ENCODE results near the gene ATP13A5. TPM values are rescaled to one million over a fixed set of nuclear protein-coding genes. Genes with fewer than 3 reads are reported as not detected.
A peak's percentile ranks its signal among the peaks of the same experiment; 100 is the strongest.

Gene ATP13A5
- total RNA-seq, 1 donor = not detected

DNA sequence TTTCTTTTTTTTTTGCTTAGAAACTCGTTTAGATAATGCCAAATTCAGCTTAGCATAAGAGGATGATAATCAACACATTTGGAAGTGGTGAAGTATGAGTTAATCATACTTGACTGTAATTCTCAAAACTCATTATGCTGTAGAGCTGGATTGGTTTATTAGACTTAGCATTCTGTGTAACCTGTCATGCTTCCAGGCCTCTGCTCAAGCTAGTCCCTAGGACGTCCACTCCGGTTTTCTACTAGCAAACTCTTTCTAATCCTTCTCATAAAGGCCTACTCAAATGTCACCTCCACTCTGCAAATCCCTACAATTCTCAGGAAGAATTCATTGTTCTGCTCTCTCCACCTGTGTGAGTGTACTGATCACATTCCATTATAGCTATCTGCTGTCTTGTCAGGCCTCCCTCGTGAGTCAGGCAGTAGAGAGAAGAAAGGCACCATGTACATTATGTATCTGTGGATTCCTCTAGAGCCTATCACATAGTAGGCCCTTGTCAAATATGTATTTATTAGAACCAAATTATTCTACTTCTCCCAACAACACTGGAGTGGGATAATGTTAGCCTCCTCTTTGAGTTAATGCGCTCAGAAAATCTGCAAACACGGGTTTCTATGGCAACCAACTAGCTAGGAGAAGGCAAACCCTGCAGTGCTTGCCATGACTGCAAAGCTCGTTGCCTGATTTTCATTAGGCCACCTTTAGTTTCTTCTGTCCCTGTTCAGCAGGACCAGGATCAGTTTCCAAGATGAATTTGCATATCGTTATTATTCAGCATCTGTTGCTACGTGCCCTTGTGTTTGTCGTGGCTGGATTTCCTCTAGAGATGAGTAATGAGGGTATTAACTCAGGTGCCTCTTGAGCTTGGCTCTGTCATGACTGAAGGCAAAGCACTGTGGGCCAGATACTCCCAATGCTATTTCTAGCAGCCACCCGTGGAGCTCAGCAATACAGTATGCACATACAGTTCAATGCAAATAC, 30.7 kb downstream of the ATP13A5 start:
- no peaks in the 10 kb centered on the region for H3K79me2 ChIP-seq (ENCODE audit: insufficient read depth, low read length)
- H3K27me3 ChIP-seq (ENCODE audit: insufficient read depth, low read length) = no peaks in the 10 kb centered on the region
- H3K9me3 ChIP-seq (ENCODE audit: low read depth, low read length) = no peaks in the 10 kb centered on the region
- TF ChIP-seq, protein P1, sequence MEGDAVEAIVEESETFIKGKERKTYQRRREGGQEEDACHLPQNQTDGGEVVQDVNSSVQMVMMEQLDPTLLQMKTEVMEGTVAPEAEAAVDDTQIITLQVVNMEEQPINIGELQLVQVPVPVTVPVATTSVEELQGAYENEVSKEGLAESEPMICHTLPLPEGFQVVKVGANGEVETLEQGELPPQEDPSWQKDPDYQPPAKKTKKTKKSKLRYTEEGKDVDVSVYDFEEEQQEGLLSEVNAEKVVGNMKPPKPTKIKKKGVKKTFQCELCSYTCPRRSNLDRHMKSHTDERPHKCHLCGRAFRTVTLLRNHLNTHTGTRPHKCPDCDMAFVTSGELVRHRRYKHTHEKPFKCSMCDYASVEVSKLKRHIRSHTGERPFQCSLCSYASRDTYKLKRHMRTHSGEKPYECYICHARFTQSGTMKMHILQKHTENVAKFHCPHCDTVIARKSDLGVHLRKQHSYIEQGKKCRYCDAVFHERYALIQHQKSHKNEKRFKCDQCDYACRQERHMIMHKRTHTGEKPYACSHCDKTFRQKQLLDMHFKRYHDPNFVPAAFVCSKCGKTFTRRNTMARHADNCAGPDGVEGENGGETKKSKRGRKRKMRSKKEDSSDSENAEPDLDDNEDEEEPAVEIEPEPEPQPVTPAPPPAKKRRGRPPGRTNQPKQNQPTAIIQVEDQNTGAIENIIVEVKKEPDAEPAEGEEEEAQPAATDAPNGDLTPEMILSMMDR (IDR thresholded peaks at IDR 0.05; ENCODE audit: extremely low read depth, low read depth, low read length) = no peak
- H3K36me3 ChIP-seq (ENCODE audit: insufficient read depth, low read length) = no peaks in the 10 kb centered on the region
- DNase-seq (ENCODE audit: insufficient read length, low spot score, missing footprints) = no peak
- H4K20me1 ChIP-seq (ENCODE audit: insufficient read depth, low read length) = no peaks in the 10 kb centered on the region
- H2AFZ ChIP-seq (ENCODE audit: low read length) = no peak overlapping the region
- no peaks in the 10 kb centered on the region for H3K4me1 ChIP-seq (ENCODE audit: insufficient read depth, low read length)
- H3K4me3 ChIP-seq (ENCODE audit: insufficient read depth, low read length) = no peak overlapping the region
- no peak overlapping the region for H3K27ac ChIP-seq (ENCODE audit: low read depth, low read length)
- H3K4me2 ChIP-seq (ENCODE audit: insufficient read depth, low read length) = no peak overlapping the region

DNA sequence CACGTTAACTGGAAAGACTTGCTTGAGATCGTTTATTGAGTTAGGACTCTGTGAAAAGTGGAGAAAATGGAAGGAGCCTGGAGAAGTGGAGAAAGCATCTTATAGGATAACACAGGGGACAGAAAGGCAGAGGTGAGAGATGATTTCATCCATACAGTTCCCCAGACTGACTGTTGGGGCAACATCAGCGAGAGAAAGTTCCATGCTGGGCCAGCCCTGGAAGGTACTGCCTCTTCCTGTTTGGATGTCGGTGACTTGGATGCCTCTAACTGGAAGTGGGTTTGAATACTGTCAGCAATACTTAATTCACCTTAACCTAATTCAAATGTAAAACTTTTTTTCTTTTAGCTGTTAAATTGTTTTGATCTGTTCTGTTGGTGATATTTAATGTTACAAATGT, 32.3 kb downstream of the ATP13A5 start:
- Histone ChIP-seq H3K27ac (ENCODE audit: low read depth, low read length) (no peak overlapping the region), H3K4me2 (ENCODE audit: insufficient read depth, low read length) (no peak overlapping the region), H3K79me2 (ENCODE audit: insufficient read depth, low read length) (no peaks in the 10 kb centered on the region), H3K27me3 (ENCODE audit: insufficient read depth, low read length) (no peaks in the 10 kb centered on the region), H3K9me3 (ENCODE audit: low read depth, low read length) (no peaks in the 10 kb centered on the region), H2AFZ (ENCODE audit: low read length) (no peak overlapping the region), H3K4me3 (ENCODE audit: insufficient read depth, low read length) (no peak overlapping the region), H4K20me1 (ENCODE audit: insufficient read depth, low read length) (no peaks in the 10 kb centered on the region), H3K36me3 (ENCODE audit: insufficient read depth, low read length) (no peaks in the 10 kb centered on the region), H3K4me1 (ENCODE audit: insufficient read depth, low read length) (no peaks in the 10 kb centered on the region)
- TF ChIP-seq, protein P1 (IDR thresholded peaks at IDR 0.05; ENCODE audit: extremely low read depth, low read depth, low read length) = no peak
- DNase-seq (ENCODE audit: insufficient read length, low spot score, missing footprints) = no peak

DNA sequence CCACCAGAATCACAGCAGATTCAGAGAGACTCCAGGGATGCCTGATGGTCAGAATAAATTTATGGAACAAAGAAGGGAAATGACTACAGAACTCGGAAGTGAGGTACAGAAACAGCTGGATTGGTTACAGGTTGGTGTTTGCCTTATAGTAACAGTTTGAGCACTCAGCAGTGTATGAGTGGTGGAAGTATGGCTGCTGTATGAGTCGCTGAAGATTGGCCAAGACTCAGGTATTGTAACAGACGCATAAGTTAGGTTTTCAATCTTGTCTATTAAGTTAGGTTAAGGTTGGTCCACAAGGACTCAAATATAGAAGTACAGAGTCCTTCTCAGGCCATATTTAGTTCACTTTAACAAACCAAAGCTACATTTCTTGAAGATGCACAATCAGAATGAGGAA, 33.1 kb downstream of the ATP13A5 start:
- TF ChIP-seq, protein P1 (IDR thresholded peaks at IDR 0.05; ENCODE audit: extremely low read depth, low read depth, low read length) = no peak
- Histone ChIP-seq H3K9me3 (ENCODE audit: low read depth, low read length) (no peaks in the 10 kb centered on the region), H3K4me2 (ENCODE audit: insufficient read depth, low read length) (no peak overlapping the region)

DNA sequence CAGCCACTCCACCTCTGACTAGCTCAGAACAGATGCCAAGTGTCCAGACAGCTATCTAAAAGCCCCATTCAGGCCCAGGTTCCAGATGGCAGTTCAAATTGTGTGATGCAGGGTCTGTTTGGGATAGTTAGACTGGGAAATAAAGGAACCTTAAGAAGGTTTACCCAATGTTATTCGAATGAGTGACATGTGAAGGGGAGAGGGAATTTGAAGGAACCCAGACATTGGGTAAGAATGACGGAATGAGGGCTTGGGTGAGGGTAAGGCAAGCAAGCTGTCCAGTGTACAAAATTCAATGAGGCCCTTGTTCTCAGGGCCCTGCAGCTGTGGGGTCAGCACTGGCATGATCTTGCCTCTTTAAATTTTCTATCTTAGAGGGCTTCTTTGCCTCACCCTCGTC, 34.1 kb downstream of the ATP13A5 start:
- H3K79me2 ChIP-seq (ENCODE audit: insufficient read depth, low read length) = no peaks in the 10 kb centered on the region

More for the DNA sequence above, 33.1 kb downstream of the ATP13A5 start:
- Histone ChIP-seq H4K20me1 (ENCODE audit: insufficient read depth, low read length) (no peaks in the 10 kb centered on the region), H3K79me2 (ENCODE audit: insufficient read depth, low read length) (no peaks in the 10 kb centered on the region), H3K27ac (ENCODE audit: low read depth, low read length) (no peak overlapping the region), H3K27me3 (ENCODE audit: insufficient read depth, low read length) (no peaks in the 10 kb centered on the region), H3K4me3 (ENCODE audit: insufficient read depth, low read length) (no peak overlapping the region), H2AFZ (ENCODE audit: low read length) (no peak overlapping the region), H3K36me3 (ENCODE audit: insufficient read depth, low read length) (no peaks in the 10 kb centered on the region), H3K4me1 (ENCODE audit: insufficient read depth, low read length) (no peaks in the 10 kb centered on the region)
- DNase-seq (ENCODE audit: insufficient read length, low spot score, missing footprints) = no peak

More for the DNA sequence above, 34.1 kb downstream of the ATP13A5 start:
- H3K9me3 ChIP-seq (ENCODE audit: low read depth, low read length) = no peaks in the 10 kb centered on the region
- H2AFZ ChIP-seq (ENCODE audit: low read length) = no peak overlapping the region
- no peak overlapping the region for H3K4me2 ChIP-seq (ENCODE audit: insufficient read depth, low read length)
- peak; percentile 41 for DNase-seq (ENCODE audit: insufficient read length, low spot score, missing footprints)
- H3K27me3 ChIP-seq (ENCODE audit: insufficient read depth, low read length) = no peaks in the 10 kb centered on the region
- TF ChIP-seq, protein P1 (IDR thresholded peaks at IDR 0.05; ENCODE audit: extremely low read depth, low read depth, low read length) = no peak
- H3K4me3 ChIP-seq (ENCODE audit: insufficient read depth, low read length) = no peak overlapping the region
- H3K4me1 ChIP-seq (ENCODE audit: insufficient read depth, low read length) = no peaks in the 10 kb centered on the region
- H3K36me3 ChIP-seq (ENCODE audit: insufficient read depth, low read length) = no peaks in the 10 kb centered on the region
- no peak overlapping the region for H3K27ac ChIP-seq (ENCODE audit: low read depth, low read length)
- H4K20me1 ChIP-seq (ENCODE audit: insufficient read depth, low read length) = no peaks in the 10 kb centered on the region

All from osteoblast (primary cell).